Activated CD4-positive, alpha-beta T cell treated with anti-CD3 and anti-CD28 coated beads for 1 hour (primary cell): ENCODE measurements around the gene NEDD4L.
"Not testable (repeated sequence)": the region's sequence is repeated elsewhere in the genome, so short reads cannot be mapped to it uniquely, and the experiment has no call there.

ENCODE experiments used
- DNase-seq: peaks from one replicate; pipeline ENCODE4 v3.0.0-alpha.2; 2020

Gene NEDD4L

GRCh38 chr18:58362027-58362575 lies 318.1 kb downstream of the NEDD4L start:
- no peak for DNase-seq

DNA sequence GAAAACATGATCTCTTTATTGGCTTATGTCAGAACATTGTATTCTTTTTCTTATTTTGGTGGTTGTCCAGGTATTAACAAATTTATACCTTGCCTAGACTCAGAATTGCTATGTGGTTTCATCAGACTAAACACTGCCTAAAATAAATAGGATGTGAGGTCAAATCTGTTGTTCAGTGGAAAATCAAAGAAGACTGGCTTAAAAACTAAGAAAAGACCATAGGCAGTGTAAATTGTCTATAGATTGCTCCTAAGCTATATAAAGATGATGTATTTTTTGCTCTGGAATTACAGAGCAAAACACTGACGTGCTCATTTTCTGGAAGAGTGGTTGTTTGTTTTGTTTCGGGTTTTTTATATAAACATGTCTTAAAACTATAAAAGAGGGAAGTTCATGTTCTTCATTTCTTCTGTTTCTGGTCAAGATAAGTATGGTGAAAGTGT lies 318.8 kb downstream of the NEDD4L start:
- DNase-seq: no peak

- no peak for DNase-seq
Measured at GRCh38 chr18:58363767-58364540, 319.9 kb downstream of the NEDD4L start.

GRCh38 chr18:58364876-58365528 lies 321.0 kb downstream of the NEDD4L start:
- DNase-seq: no peak

DNA sequence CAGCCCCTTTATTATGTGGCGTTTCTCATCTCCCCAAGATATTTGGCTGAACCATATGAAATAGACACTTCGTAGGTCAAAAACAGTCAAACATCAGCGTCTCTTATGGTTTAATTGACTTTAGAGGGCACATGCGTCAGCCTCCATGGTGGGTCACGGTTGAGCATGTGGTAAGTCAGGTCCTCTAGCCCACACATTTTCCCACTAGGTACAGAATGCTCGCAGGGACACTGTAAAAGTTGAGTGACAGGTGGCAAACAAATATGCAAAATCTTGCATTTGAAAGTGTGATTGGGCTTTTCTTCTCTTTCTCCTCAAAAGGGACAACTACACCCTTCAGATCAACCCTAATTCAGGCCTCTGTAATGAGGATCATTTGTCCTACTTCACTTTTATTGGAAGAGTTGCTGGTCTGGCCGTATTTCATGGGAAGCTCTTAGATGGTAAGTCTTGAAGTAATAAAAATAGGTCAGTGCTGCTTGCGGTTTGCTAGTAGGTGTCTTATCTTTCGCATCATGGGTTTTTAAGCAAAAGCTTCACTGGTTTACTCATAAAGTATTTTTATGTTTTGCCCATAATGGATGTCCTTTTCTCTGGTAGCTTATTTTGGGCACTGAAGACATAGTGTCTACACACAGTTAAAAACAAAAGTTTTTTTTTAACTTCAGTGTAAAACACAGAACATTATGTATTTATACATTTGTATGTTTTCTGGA lies 323.6 kb downstream of the NEDD4L start:
- DNase-seq: no peak

DNA sequence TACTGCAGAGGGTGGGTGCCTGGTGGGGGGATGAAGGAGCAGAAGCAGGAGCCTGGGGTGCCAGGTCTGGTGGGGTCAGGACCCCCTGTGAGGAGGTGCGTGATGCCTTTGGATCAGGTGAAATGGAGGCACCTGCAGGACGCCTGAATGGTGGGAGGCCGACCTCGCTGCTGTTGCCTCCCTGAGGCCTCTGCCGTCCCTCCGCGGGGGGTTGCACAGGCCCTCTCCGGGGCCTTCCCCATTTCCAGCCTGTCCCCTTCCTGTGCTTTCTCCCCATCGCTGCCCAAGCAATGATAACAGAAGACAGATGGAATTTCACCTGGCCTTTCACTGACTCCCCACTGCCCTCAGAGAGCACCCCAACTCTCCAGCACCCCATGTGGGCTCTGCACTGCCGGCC lies 325.6 kb downstream of the NEDD4L start:
- no peak for DNase-seq

DNA sequence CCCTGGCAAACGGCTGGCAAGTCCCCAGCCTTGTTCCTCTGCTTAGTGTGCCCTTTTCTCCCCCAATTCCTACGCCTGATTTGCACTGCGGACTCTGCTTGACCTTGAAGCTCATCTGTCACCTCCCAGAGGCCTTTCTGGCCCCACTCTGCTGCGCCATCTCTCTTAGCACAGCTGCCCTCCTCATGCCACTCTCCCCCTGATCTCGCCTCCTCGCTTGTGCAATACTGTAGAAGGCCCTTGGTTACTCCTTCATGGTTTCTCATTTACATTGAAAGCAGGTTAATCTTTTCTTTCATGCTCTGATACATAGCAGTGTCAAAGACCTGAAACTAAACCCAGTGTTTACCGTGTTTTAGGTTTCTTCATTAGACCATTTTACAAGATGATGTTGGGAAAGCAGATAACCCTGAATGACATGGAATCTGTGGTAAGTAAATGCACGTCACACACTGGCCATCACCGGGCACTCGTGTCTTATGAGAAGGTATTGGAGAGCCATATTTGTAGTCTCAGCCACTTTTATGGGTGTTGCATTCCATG lies 326.1 kb downstream of the NEDD4L start:
- no peak for DNase-seq

DNA sequence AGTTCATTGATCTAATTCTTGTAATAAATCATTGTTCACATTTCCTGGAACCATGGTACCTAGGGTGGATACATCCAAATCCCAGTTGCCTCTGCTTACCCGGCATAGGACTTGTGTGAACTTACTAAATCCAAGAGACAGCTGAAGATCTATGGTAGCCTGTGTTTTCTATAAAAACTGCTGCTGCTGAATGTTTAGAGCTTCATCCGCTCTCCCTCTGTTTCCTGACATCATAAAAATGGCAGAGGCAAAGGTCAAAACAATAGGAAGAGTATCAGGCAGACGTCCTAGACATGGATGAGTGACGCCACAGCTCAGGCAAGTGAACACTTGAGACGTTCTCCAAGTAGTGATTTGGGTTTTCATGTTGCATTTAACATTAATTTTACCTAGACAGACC lies 326.6 kb downstream of the NEDD4L start:
- DNase-seq: no peak

DNA sequence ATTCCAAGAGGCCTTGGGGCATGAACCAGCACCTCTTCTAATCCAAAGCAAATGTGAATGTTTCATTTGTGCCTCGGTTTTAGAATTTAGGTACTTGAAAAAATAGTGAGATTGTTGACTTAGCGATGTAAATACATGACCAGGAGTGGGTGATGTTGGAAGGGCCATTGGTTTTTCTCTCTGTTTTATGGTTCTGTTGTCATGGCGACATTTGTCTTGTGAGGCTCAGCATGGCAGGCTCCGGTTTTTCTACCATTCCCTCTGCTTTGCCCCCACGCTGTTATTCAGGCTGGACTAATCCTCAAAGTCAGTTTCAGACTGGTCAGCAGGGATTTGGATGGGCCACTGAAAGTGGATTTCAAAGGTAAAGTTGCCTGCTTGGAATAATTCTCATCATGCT lies 329.5 kb downstream of the NEDD4L start:
- DNase-seq: no peak

DNA sequence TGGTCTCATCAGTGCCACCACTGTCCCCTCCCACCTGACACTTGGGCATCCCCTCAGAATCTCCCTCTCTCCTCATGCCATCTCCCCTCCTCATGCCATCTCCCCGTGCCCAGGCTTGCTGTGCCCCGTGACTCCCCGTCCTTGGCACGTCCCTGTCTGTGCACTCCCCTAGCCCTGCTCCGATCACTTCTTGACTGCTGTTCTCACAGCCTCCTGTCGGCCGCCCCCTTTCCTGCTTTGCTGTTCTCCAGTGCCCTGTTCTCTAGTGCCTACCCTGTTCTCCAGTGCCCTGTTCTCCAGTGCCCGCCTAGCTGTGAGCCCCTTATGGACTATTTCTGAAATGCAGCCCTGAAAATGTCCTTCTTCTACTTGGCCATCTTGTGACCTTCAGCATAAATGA lies 331.0 kb downstream of the NEDD4L start:
- DNase-seq: no peak

- no peak for DNase-seq
Measured at GRCh38 chr18:58378411-58379379, 334.7 kb downstream of the NEDD4L start.

- no peak for DNase-seq
Measured at GRCh38 chr18:58379443-58379842, 335.4 kb downstream of the NEDD4L start.

- DNase-seq: not testable (repeated sequence)
Measured at GRCh38 chr18:58380113-58380512, 336.1 kb downstream of the NEDD4L start.

DNA sequence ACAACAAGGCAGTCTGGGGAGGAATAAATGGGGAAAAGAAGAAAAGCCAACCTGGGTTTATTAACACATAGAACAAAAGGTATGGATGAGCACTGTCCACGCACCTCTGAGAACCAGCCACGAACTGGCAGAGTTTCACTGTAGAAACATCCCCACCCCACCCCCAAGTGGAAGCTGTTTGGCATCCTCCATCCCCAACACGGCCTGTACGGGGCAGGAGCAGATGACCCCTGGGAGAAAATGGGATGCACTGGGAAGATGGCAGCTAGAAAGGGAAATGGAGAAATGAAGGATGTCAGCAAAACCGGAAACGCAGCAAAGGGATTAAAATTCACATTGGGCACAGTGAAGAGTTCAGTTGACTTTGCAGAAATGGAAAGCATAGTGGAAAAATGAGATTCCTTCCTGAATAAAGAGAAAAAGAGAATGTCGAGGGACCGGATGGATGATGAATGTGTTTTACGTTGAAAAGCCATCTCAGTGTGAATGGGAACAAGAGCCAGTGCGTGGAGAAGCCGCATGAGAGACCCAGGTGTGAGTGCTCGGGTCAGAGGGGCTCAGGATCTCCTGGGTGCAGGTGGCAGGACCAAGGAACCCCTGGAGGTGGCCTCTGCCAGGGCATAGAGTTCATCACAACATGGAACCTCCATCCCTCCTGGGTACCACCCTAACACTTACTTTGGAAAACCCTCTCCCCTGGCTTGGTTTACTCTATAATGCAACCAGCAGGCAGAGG lies 337.8 kb downstream of the NEDD4L start:
- DNase-seq: no peak

- DNase-seq: no peak
Measured at GRCh38 chr18:58382446-58382845, 338.4 kb downstream of the NEDD4L start.

GRCh38 chr18:58385472-58385871 lies 341.4 kb downstream of the NEDD4L start:
- DNase-seq: no peak

DNA sequence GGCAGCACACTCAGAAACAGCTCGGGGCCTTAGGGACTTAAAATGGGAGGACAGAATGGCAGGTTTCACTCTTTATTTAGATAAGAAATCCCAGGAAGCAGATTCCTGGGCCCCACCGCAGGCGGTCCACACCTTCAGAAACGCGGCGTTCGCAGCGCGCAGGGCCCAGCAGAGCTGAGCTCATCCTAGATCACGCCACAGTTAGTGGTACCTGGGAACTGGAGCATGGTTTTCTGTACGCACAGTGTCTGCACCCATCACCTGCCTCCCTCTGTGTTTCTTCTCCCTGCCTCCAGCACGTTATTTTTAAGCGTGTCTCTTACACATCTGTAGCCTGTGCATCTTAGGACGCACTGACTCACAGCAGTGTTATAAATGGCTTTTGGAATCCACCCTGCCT lies 342.8 kb downstream of the NEDD4L start:
- DNase-seq: no peak

DNA sequence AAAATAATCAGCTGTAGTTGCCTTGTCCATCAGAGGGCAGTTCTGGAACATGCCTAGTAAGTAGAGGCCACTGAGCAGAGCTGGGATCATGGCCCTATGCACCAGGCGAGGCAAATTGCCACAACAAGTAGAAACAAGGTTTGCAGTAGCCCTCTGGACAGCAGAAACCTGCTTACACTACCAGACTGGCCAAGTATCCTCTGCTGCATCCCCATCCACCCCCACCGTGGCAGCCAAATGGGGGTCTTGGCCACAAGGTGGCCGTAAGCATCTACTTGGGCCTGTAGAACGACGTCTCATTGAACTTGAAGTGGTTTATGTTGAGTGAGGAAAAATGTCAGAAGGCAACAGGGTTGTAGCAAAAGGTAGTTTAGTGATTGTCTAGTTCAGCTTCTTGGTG lies 343.7 kb downstream of the NEDD4L start:
- no peak for DNase-seq

DNA sequence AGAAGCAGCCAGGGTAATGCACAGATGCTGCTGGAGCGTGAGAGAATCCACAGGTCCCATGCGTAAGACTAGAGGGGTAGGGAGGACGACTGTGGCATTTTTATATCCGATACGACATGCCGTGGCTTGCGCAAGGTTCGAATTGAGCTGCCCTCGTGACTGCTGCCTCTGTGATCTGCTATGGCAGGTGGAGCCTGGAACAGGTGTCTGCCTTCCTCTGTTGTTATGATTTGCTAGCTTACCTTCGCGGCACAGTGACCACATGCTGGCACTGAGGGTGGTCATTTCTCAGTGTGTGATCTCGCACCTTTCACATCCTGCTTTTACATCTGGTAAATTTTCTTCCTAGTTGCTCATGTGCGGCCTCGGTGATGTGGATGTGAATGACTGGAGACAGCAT lies 344.7 kb downstream of the NEDD4L start:
- no peak for DNase-seq

DNA sequence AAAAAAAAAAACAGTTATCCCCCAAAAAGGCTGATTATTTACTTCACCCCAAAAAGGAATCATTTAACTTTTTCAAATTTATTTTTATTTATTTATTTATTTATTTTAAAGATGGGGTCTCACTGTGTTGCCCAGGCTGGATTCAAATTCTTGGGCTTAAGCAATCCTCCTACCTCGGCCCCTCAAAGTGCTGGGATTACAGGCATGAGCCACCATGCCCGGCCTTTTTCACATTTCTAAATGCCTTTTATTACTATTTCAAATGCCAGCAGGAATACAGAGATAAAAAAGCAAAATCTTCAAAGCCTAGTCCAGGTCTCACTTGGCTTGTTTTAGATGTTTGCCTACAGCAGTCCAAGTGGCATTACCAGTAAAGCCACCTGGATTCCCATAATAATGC lies 345.7 kb downstream of the NEDD4L start:
- DNase-seq: no peak

DNA sequence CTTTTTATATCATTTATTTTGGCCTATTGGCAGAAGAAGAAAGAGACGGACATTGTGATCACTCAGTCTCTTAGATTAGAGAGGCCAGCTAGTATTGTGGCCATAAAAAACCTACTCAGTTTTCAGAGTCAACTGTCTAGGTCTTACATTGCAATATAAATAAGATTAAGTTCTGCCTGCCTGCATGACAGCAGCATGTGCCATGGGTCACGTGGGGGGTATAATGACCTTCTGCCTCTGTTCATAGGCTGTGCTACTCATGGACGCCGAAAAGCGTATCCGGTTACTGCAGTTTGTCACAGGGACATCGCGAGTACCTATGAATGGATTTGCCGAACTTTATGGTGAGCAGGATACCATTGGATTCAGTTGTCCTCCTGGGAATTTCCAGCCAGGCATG lies 346.4 kb downstream of the NEDD4L start:
- DNase-seq: no peak
